GM18861 (cell line): ENCODE data around the gene ZNF239.
"Not testable (repeated sequence)": the region's sequence is repeated elsewhere in the genome, so short reads cannot be mapped to it uniquely, and the experiment has no call there.

Experiments used
- ATAC-seq: cut with Tn5 transposase; IDR thresholded peaks from one replicate; pipeline ENCODE4 v1.9.1; 2021; ENCODE audit not compliant: unreplicated experiment

ZNF239 gene

GRCh38 chr10:43584051-43584450 is 9.6 kb upstream of the ZNF239 start:
- ATAC-seq, result no peak

- ATAC-seq, result no peak
These were observed 2.2 kb upstream of the ZNF239 start for GRCh38 chr10:43576580-43576979.

- no peak for ATAC-seq
These were observed 1.6 kb upstream of the ZNF239 start for GRCh38 chr10:43576062-43576461.

GRCh38 chr10:43574906-43575305 is 490 bp upstream of the ZNF239 start:
- no peak for ATAC-seq

GRCh38 chr10:43573250-43574000 is 991 bp downstream of the ZNF239 start:
- no peak for ATAC-seq

GRCh38 chr10:43570971-43571370 is 3.4 kb downstream of the ZNF239 start:
- no peak for ATAC-seq

GRCh38 chr10:43569681-43570080 is 4.7 kb downstream of the ZNF239 start:
- ATAC-seq, result no peak

GRCh38 chr10:43557214-43557613 is 17.2 kb downstream of the ZNF239 start:
- no peak for ATAC-seq

- ATAC-seq, result not testable (repeated sequence)
These were observed 30.7 kb downstream of the ZNF239 start for GRCh38 chr10:43543746-43544145.

- no peak for ATAC-seq
These were observed 49.8 kb downstream of the ZNF239 start for GRCh38 chr10:43524434-43525247.
